Measurements from ENCODE around the gene NUBPL.

GRCh38 chr14:31746326-31746725 is 185.1 kb downstream of the NUBPL start:
- TF ChIP-seq, protein P1, sequence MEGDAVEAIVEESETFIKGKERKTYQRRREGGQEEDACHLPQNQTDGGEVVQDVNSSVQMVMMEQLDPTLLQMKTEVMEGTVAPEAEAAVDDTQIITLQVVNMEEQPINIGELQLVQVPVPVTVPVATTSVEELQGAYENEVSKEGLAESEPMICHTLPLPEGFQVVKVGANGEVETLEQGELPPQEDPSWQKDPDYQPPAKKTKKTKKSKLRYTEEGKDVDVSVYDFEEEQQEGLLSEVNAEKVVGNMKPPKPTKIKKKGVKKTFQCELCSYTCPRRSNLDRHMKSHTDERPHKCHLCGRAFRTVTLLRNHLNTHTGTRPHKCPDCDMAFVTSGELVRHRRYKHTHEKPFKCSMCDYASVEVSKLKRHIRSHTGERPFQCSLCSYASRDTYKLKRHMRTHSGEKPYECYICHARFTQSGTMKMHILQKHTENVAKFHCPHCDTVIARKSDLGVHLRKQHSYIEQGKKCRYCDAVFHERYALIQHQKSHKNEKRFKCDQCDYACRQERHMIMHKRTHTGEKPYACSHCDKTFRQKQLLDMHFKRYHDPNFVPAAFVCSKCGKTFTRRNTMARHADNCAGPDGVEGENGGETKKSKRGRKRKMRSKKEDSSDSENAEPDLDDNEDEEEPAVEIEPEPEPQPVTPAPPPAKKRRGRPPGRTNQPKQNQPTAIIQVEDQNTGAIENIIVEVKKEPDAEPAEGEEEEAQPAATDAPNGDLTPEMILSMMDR (IDR thresholded peaks at IDR 0.05 in 8 of 11, conservative IDR thresholded peaks at IDR 0.05 in 3 of 11): no peak
- no peak for TF ChIP-seq POLR2AphosphoS5 (IDR thresholded peaks at IDR 0.05)
